Sigmoid colon (tissue), 7 donors: Measurements from ENCODE around the gene KLHDC7B. TPM values are rescaled to one million over a fixed set of nuclear protein-coding genes. Genes with fewer than 3 reads are reported as not detected.

Experiments
- DNase-seq: peaks from one replicate; pipeline ENCODE4 v3.0.0-alpha.2; 2019
- H3K27ac ChIP-seq, 4 donors: fragments of 200-600 bp; sonication (generic); one replicate each; pipeline ENCODE4 v1.5.1; 2016 to 2019; ENCODE audit warnings: mild to moderate bottlenecking in 1 of 4
- H3K27me3 ChIP-seq, 3 donors: fragments of 200-600 bp; sonication (generic); one replicate each; pipeline ENCODE4 v1.5.1; 2019; ENCODE audit warnings: mild to moderate bottlenecking in 1 of 3
- H3K36me3 ChIP-seq, 4 donors: fragments of 200-600 bp; sonication (generic); one replicate each; pipeline ENCODE4 v1.5.1; 2016 to 2019
- H3K4me1 ChIP-seq, 4 donors: fragments of 200-600 bp; sonication (generic); one replicate each; pipeline ENCODE4 v1.5.1; 2017 to 2019
- H3K4me3 ChIP-seq, 4 donors: fragments of 200-600 bp; sonication (generic); one replicate each; pipeline ENCODE4 v1.5.1; 2017 to 2019; ENCODE audit warnings: mild to moderate bottlenecking in 2 of 4, moderate library complexity in 1 of 4
- H3K9me3 ChIP-seq, 4 donors: fragments of 200-600 bp in 3 of 4; sonication (generic) in 3 of 4; one replicate each; pipeline versions ENCODE4 v1.5.1 to v1.6.1; 2013 to 2019
- CTCF ChIP-seq, 4 experiments: fragments of 450-650 bp in 3 of 4; fragments of 200-600 bp in 1 of 4; IDR thresholded peaks; one replicate each; pipeline ENCODE4 v1.5.1; 2016 to 2019; ENCODE audit warnings: antibody characterized with exemption in 4 of 4, mild to moderate bottlenecking in 3 of 4, moderate library complexity in 2 of 4
- EP300 ChIP-seq, 4 donors: sonication (generic); formaldehyde crosslinking; IDR thresholded peaks; one replicate each; pipeline ENCODE4 v1.6.1; 2017; ENCODE audit warnings: antibody characterized with exemption in 4 of 4
- POLR2A ChIP-seq, 2 donors: fragments of 450-650 bp; IDR thresholded peaks; one replicate each; pipeline ENCODE4 v1.6.1; 2016; ENCODE audit warnings: antibody characterized with exemption in 2 of 2, mild to moderate bottlenecking in 2 of 2, moderate library complexity in 2 of 2
- POLR2AphosphoS5 ChIP-seq, 4 donors: sonication (generic); formaldehyde crosslinking; IDR thresholded peaks; one replicate each; pipeline ENCODE4 v1.6.1; 2017; ENCODE audit warnings: antibody characterized with exemption in 4 of 4
- WGBS, 2 donors: extraction: QIAGEN DNeasy Blood & Tissue Kit; methylation state at CpG; one replicate each; pipeline ENCODE4 v1.1.7; 2013; 5-methylcytosine and 5-hydroxymethylcytosine counted together
- intact Hi-C: fragments of 100-400 bp; cut with DNase I; formaldehyde crosslinking; loops from one replicate; pipeline ENCODE4 v1.15.1; 2023
- polyA plus RNA-seq, 3 donors: library from polyadenylated mRNA; stranded (reverse); fragments of 200-250 nt; gene quantifications; one replicate each; pipeline ENCODE4 v1.2.3, GENCODE V29; 2013
- total RNA-seq, 4 donors: library from RNA; depleted of rRNA; stranded (reverse); fragments of >200 nt; gene quantifications; one replicate each; pipeline ENCODE4 v1.1.0, GENCODE V29; 2016
- donor health status: healthy with polysubstance abuse.
- donor health status: Bipolar disorder and iron deficiency.
- donor health status: healthy.

The KLHDC7B gene
- total and polyA plus RNA-seq, 7 donors: 2.0 TPM; not detected in 6

DNA sequence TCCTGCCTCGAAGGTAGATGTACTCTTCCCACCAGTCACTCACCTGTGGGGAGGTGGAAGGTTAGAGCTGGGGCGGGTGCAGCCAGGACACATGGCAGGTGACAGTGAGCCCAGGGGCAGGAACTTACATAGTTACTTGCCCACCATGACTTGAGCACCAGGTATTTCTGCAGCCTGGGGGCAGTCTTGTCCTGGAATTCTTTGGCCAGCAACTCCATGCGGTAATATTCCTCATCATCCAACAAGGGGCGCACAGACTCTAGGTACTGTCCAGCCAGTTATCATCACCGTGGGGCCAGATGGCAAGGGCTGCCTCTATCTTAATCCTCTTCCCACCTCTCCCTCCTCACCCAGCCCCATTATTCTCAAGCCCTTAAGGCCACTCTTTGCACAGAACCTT lies 30.4 kb downstream of the KLHDC7B start:
- Histone ChIP-seq H3K9me3 (no peaks in the 10 kb centered on the region), H3K27ac (no peak overlapping the region), H3K36me3 (peaks cover 0 to 15% (median 0%) of the 10 kb centered on the region in 4 donors), H3K4me1 (peaks cover 0 to 17% (median 15%) of the 10 kb centered on the region in 4 donors), H3K4me3 (no peak overlapping the region), H3K27me3 (peaks cover 11 to 25% (median 18%) of the 10 kb centered on the region in 3 donors)
- no peak for TF ChIP-seq CTCF (IDR thresholded peaks at IDR 0.05)
- intact Hi-C loops: no loop called here
- WGBS, 2 donors: 60 to 78% methylated on average over 5 of the region's 5 CpGs
- DNase-seq: no peak

DNA sequence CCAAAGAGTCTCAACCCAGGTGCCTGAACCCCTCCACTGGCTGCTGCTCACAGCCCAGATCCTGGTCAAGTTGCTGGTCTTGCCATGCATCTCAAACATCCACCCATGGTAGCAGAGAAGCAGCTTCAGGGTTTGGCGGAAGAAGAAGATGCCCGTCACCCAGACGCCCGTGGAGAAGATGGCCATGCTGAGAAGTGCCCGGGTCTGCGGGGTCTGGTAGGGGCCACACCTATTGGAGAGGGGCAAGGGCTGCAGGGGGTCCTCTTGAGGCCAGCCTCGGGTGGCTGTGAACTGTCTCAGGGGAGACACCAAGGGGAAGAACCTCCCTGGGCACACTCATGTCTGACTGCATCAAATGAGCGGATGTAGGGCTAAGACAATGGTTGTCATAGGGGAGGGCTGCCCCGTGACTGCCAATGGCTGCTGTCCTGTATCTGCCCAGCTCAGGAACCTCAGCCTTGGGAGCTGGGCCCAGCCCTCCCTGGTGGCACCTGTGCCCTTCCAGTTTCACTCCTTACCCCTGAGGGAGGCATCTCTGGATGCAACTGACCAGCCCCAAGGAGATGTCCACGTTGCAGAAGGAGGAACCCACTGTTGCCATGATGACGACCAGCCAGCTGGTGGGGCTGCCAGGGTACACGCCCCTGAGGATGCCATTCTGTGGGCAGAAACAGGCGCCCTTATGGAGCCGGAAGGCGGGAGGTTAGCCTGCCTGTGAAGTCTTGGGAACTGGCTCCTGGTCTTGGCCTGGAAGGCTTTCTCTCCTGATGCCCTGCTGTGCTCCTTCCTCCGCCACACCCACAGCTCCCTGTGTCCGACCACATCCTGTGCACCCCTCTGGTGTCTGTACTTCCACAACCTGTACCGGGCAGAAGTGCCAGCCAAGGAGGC lies 31.4 kb downstream of the KLHDC7B start:
- Histone ChIP-seq H3K36me3 (peaks cover 0 to 5% (median 0%) of the 10 kb centered on the region in 4 donors), H3K9me3 (no peaks in the 10 kb centered on the region), H3K27ac (no peak overlapping the region), H3K4me1 (peaks cover 0 to 27% (median 25%) of the 10 kb centered on the region in 4 donors), H3K4me3 (no peak overlapping the region), H3K27me3 (peaks cover 11 to 25% (median 18%) of the 10 kb centered on the region in 3 donors)
- no peak for DNase-seq
- WGBS, 2 donors: 83 to 84% methylated on average over 18 of the region's 18 CpGs
- intact Hi-C loops: no loop called here
- no peak for TF ChIP-seq POLR2A (IDR thresholded peaks at IDR 0.05)
- no peak for TF ChIP-seq CTCF (IDR thresholded peaks at IDR 0.05)
- TF ChIP-seq POLR2AphosphoS5 (IDR thresholded peaks at IDR 0.05): peak in 1 of 4 donors; percentile 5
- no peak for TF ChIP-seq EP300 (IDR thresholded peaks at IDR 0.05)

- TF ChIP-seq EP300 (IDR thresholded peaks at IDR 0.05) (no peak), CTCF (IDR thresholded peaks at IDR 0.05) (no peak), POLR2AphosphoS5 (IDR thresholded peaks at IDR 0.05) (no peak), POLR2A (IDR thresholded peaks at IDR 0.05) (no peak)
- H3K36me3 ChIP-seq: peaks cover 0 to 5% (median 0%) of the 10 kb centered on the region in 4 donors
Observed at GRCh38 chr22:50577697-50577986, 31.9 kb downstream of the KLHDC7B start.

GRCh38 chr22:50577987-50578775 lies 32.5 kb downstream of the KLHDC7B start, which contains the start of gene CPT1B:
Gene CPT1B, minus strand, starts transcription at chr22:50578427. Its CDS starts 512 bp downstream, at chr22:50577915.
- DNase-seq: no peak
- H3K9me3 ChIP-seq: no peaks in the 10 kb centered on the region
- intact Hi-C loops: no loop called here
- H3K36me3 ChIP-seq: peaks cover 0 to 5% (median 0%) of the 10 kb centered on the region in 4 donors
- H3K27ac ChIP-seq: peak within 1 kb of the TSS in 2 of 4 donors; percentile 14 to 70
- WGBS, 2 donors: 33 to 43% methylated on average over 63 of the region's 63 CpGs
- TF ChIP-seq POLR2AphosphoS5 (IDR thresholded peaks at IDR 0.05) (no peak), CTCF (IDR thresholded peaks at IDR 0.05) (no peak), POLR2A (IDR thresholded peaks at IDR 0.05) (no peak), EP300 (IDR thresholded peaks at IDR 0.05) (no peak)
- H3K4me1 ChIP-seq: peaks cover 0 to 28% (median 25%) of the 10 kb centered on the region in 4 donors
- peaks cover 11 to 25% (median 18%) of the 10 kb centered on the region in 3 donors for H3K27me3 ChIP-seq
- H3K4me3 ChIP-seq: peak within 1 kb of the TSS in 3 of 4 donors; percentile 14 to 30 (median 28)

More at GRCh38 chr22:50577697-50577986, 31.9 kb downstream of the KLHDC7B start:
- Histone ChIP-seq H3K27ac (no peak overlapping the region), H3K9me3 (no peaks in the 10 kb centered on the region), H3K27me3 (peaks cover 11 to 25% (median 18%) of the 10 kb centered on the region in 3 donors), H3K4me1 (peaks cover 0 to 28% (median 25%) of the 10 kb centered on the region in 4 donors), H3K4me3 (peak overlapping the region in 1 of 4 donors; percentile 30)
- WGBS, 2 donors: 54 to 77% methylated on average over 23 of the region's 23 CpGs
- intact Hi-C loops: no loop called here
- DNase-seq: no peak
